Erythroblast (primary cell): ENCODE measurements around the gene ACSL4.
A peak's percentile ranks its signal among the peaks of the same experiment; 100 is the strongest.
"Not testable (repeated sequence)": the region's sequence is repeated elsewhere in the genome, so short reads cannot be mapped to it uniquely, and the experiment has no call there.

Experiments
- DNase-seq, 2 experiments: peaks; one replicate each; lab custom pipeline; 2025; lab: John Stamatoyannopoulos, UW
- GATA1 ChIP-seq: IDR thresholded peaks from 2 replicates; pipeline ENCODE4 v1.6.1; 2011; ENCODE audit warnings: low read depth, mild to moderate bottlenecking, control low read depth, low read length, moderate library complexity
- POLR2A ChIP-seq: IDR thresholded peaks from 2 replicates; pipeline ENCODE4 v1.6.1; 2011; ENCODE audit warnings: mild to moderate bottlenecking, low read length

The ACSL4 gene

GRCh38 chrX:109742722-109743121 lies 9.7 kb upstream of the ACSL4 start:
- no peak for TF ChIP-seq GATA1
- TF ChIP-seq POLR2A: no peak
- no peak for DNase-seq

- DNase-seq: peak in 1 of 2 experiments; percentile 5
Observed at GRCh38 chrX:109740896-109741295, 7.8 kb upstream of the ACSL4 start.

GRCh38 chrX:109740433-109740809 lies 7.4 kb upstream of the ACSL4 start:
- DNase-seq: no peak
- no peak for TF ChIP-seq POLR2A
- TF ChIP-seq GATA1: no peak

- no peak for TF ChIP-seq POLR2A
- no peak for TF ChIP-seq GATA1
- DNase-seq: peak; percentile 39 to 40
Observed at GRCh38 chrX:109739625-109740432, 6.8 kb upstream of the ACSL4 start.

- no peak for TF ChIP-seq GATA1
- no peak for TF ChIP-seq POLR2A
- peak in 1 of 2 experiments; percentile 15 for DNase-seq
Observed at GRCh38 chrX:109735202-109735744, 2.2 kb upstream of the ACSL4 start.

- no peak for TF ChIP-seq GATA1
- peak; percentile 73 for TF ChIP-seq POLR2A
- DNase-seq: peak in 1 of 2 experiments; percentile 76
Observed at GRCh38 chrX:109733613-109734083, 591 bp upstream of the ACSL4 start.

GRCh38 chrX:109732017-109732801 lies 848 bp downstream of the ACSL4 start:
- peak; percentile 52 to 67 for DNase-seq
- TF ChIP-seq GATA1: no peak
- no peak for TF ChIP-seq POLR2A

GRCh38 chrX:109728173-109728535 lies 4.9 kb downstream of the ACSL4 start:
- no peak for TF ChIP-seq POLR2A
- no peak for TF ChIP-seq GATA1
- no peak for DNase-seq

GRCh38 chrX:109724971-109725370 lies 8.1 kb downstream of the ACSL4 start:
- not testable (repeated sequence) for DNase-seq

- DNase-seq: no peak
- TF ChIP-seq POLR2A (no peak), GATA1 (no peak)
Observed at GRCh38 chrX:109720947-109721346, 12.1 kb downstream of the ACSL4 start.

GRCh38 chrX:109719264-109719663 lies 13.8 kb downstream of the ACSL4 start:
- TF ChIP-seq GATA1 (no peak), POLR2A (no peak)
- DNase-seq: no peak

GRCh38 chrX:109716431-109717028 lies 16.5 kb downstream of the ACSL4 start:
- DNase-seq: no peak
- TF ChIP-seq POLR2A (no peak), GATA1 (no peak)

- TF ChIP-seq GATA1 (no peak), POLR2A (no peak)
- peak; percentile 13 to 48 for DNase-seq
Observed at GRCh38 chrX:109714340-109714958, 18.6 kb downstream of the ACSL4 start.

- TF ChIP-seq GATA1 (no peak), POLR2A (no peak)
Observed at GRCh38 chrX:109710181-109710580, 22.9 kb downstream of the ACSL4 start.

More at GRCh38 chrX:109710181-109710580, 22.9 kb downstream of the ACSL4 start:
- DNase-seq: no peak
